Esophagus muscularis mucosa (tissue), 4 donors: Measurements from ENCODE around the gene RBM19. TPM values are rescaled to one million over a fixed set of nuclear protein-coding genes. Genes with fewer than 3 reads are reported as not detected.

Source experiments
- DNase-seq: peaks from one replicate; pipeline ENCODE4 v3.0.0-alpha.2; 2017; ENCODE audit errors: extremely low spot score
- H3K27ac ChIP-seq, 4 donors: fragments of 200-600 bp; sonication (generic); replicated peaks in 1 of 4; 1 replicate in 3 of 4; 2 replicates in 1 of 4; pipeline ENCODE4 v1.5.1; 2016 to 2019; ENCODE audit warnings: mild to moderate bottlenecking in 1 of 4
- H3K27me3 ChIP-seq, 4 donors: fragments of 200-600 bp; sonication (generic); one replicate each; pipeline versions ENCODE4 v1.5.1 to v1.6.0; 2016 to 2019
- H3K36me3 ChIP-seq, 4 donors: fragments of 200-600 bp; sonication (generic); one replicate each; pipeline ENCODE4 v1.5.1; 2016 to 2019
- H3K4me1 ChIP-seq, 4 donors: fragments of 200-600 bp; sonication (generic); one replicate each; pipeline ENCODE4 v1.5.1; 2016 to 2019
- H3K4me3 ChIP-seq, 4 donors: fragments of 200-600 bp; sonication (generic); 1 replicate in 2 of 4; 2 replicates in 2 of 4; pipeline ENCODE4 v1.5.1; 2016 to 2019; ENCODE audit warnings: mild to moderate bottlenecking in 4 of 4, moderate library complexity in 1 of 4
- H3K9me3 ChIP-seq, 4 donors: fragments of 200-600 bp; sonication (generic); 1 replicate in 3 of 4; 2 replicates in 1 of 4; pipeline ENCODE4 v1.5.1; 2016 to 2019
- CTCF ChIP-seq, 3 experiments: fragments of 200-600 bp in 2 of 3; fragments of 450-650 bp in 1 of 3; sonication (generic) in 2 of 3; IDR thresholded peaks; one replicate each; pipeline ENCODE4 v1.5.1; 2017 to 2019; ENCODE audit warnings: antibody characterized with exemption in 3 of 3, mild to moderate bottlenecking in 2 of 3, moderate library complexity in 1 of 3
- EP300 ChIP-seq: sonication (generic); formaldehyde crosslinking; IDR thresholded peaks from one replicate; pipeline ENCODE4 v1.6.1; 2017; ENCODE audit warnings: antibody characterized with exemption
- POLR2A ChIP-seq: fragments of 450-650 bp; IDR thresholded peaks from one replicate; pipeline ENCODE4 v1.6.1; 2017; ENCODE audit warnings: antibody characterized with exemption, moderate library complexity, mild to moderate bottlenecking, low read depth
- POLR2AphosphoS5 ChIP-seq, 2 donors: sonication (generic); formaldehyde crosslinking; IDR thresholded peaks; one replicate each; pipeline ENCODE4 v1.6.1; 2017; ENCODE audit warnings: antibody characterized with exemption in 2 of 2
- WGBS: methylation state at CpG from one replicate; pipeline ENCODE4 v1.1.5; 2018; 5-methylcytosine and 5-hydroxymethylcytosine counted together
- intact Hi-C: fragments of 100-400 bp; cut with DNase I; formaldehyde crosslinking; loops from one replicate; pipeline ENCODE4 v1.15.1; 2023
- total RNA-seq, 4 donors: library from RNA; depleted of rRNA; stranded (reverse); fragments of >200 nt; gene quantifications; one replicate each; pipeline versions ENCODE4 v1.1.0 to v1.2.1, GENCODE V29; 2016

The RBM19 gene
- total RNA-seq, 4 donors from 2014 or later, result 26.7 to 40.0 (median 27.4) TPM

DNA sequence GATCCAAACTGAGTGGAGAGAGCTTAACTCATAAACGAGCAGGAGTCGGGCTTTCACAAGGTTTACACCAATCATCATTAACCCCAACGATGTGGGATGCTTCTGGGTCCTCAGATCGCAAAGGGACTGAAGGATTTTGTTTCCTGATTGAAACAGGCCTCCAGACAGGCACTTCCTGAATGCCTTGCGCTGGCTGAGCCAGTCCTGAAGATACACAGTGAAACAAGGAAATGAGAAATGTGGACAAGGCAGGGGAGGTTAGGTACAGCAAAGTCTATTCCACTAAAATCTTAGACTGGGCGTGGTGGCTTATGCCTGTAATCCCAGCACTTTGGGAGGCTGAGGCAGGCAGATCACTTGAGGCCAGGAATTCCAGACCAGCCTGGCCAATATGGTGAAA, 30.7 kb downstream of the RBM19 start:
- TF ChIP-seq POLR2A, result no peak
- no peak for TF ChIP-seq EP300
- TF ChIP-seq POLR2AphosphoS5 (IDR thresholded peaks at IDR 0.05), result no peak
- no peak for TF ChIP-seq CTCF (IDR thresholded peaks at IDR 0.05)
- intact Hi-C loops, result no loop called here
- Histone ChIP-seq H3K27ac (no peak overlapping the region), H3K4me3 (no peak overlapping the region), H3K27me3 (no peaks in the 10 kb centered on the region), H3K4me1 (peaks cover 0 to 16% (median 4%) of the 10 kb centered on the region in 4 donors), H3K9me3 (no peaks in the 10 kb centered on the region), H3K36me3 (peaks cover 59 to 100% (median 89%) of the 10 kb centered on the region in 4 donors)
- DNase-seq, result no peak
- 70% methylated on average over 6 of the region's 6 CpGs for WGBS

GRCh38 chr12:113934946-113935345, 31.2 kb downstream of the RBM19 start:
- H3K27me3 ChIP-seq, result no peaks in the 10 kb centered on the region
- TF ChIP-seq EP300 (no peak), CTCF (IDR thresholded peaks at IDR 0.05) (no peak)
- H3K4me3 ChIP-seq, result no peak overlapping the region
- WGBS, result 91% methylated on average over 9 of the region's 9 CpGs
- no peaks in the 10 kb centered on the region for H3K9me3 ChIP-seq
- DNase-seq, result no peak
- peaks cover 0 to 19% (median 4%) of the 10 kb centered on the region in 4 donors for H3K4me1 ChIP-seq
- H3K36me3 ChIP-seq, result peaks cover 55 to 100% (median 84%) of the 10 kb centered on the region in 4 donors
- H3K27ac ChIP-seq, result no peak overlapping the region
- intact Hi-C loops, result no loop called here

GRCh38 chr12:113934060-113934814, 31.9 kb downstream of the RBM19 start:
- intact Hi-C loops, result no loop called here
- TF ChIP-seq POLR2A (no peak), EP300 (no peak), POLR2AphosphoS5 (IDR thresholded peaks at IDR 0.05) (no peak), CTCF (IDR thresholded peaks at IDR 0.05) (no peak)
- Histone ChIP-seq H3K4me1 (peaks cover 0 to 21% (median 4%) of the 10 kb centered on the region in 4 donors), H3K9me3 (no peaks in the 10 kb centered on the region), H3K36me3 (peaks cover 49 to 100% (median 77%) of the 10 kb centered on the region in 4 donors), H3K27ac (no peak overlapping the region), H3K27me3 (no peaks in the 10 kb centered on the region), H3K4me3 (no peak overlapping the region)
- DNase-seq, result no peak
- 86% methylated on average over 14 of the region's 14 CpGs for WGBS

GRCh38 chr12:113933201-113933786, 32.8 kb downstream of the RBM19 start:
- DNase-seq, result no peak
- Histone ChIP-seq H3K36me3 (peaks cover 40 to 100% (median 76%) of the 10 kb centered on the region in 4 donors), H3K4me3 (no peak overlapping the region), H3K27me3 (no peaks in the 10 kb centered on the region), H3K27ac (peak overlapping the region in 3 of 4 donors; percentile 36 to 49 (median 40)), H3K9me3 (no peaks in the 10 kb centered on the region), H3K4me1 (peaks cover 0 to 21% (median 4%) of the 10 kb centered on the region in 4 donors)
- intact Hi-C loops, result no loop called here
- TF ChIP-seq EP300 (no peak), CTCF (IDR thresholded peaks at IDR 0.05) (no peak), POLR2A (no peak), POLR2AphosphoS5 (IDR thresholded peaks at IDR 0.05) (no peak)
- WGBS, result 67% methylated on average over 8 of the region's 18 CpGs
